IPS-20b (cell line): Measurements from ENCODE around the gene GRK5.
"Not testable (repeated sequence)": the region's sequence is repeated elsewhere in the genome, so short reads cannot be mapped to it uniquely, and the experiment has no call there.

ENCODE experiments used
- H3K27ac ChIP-seq: one replicate; pipeline ENCODE4 v1.5.1; 2013; ENCODE audit warnings: low read length
- H3K27me3 ChIP-seq: 2 replicates; pipeline ENCODE4 v1.6.1; 2013; ENCODE audit warnings: mild to moderate bottlenecking, low read length, inconsistent platforms; ENCODE audit not compliant: insufficient read depth
- H3K36me3 ChIP-seq: 2 replicates; pipeline ENCODE4 v1.6.1; 2013; ENCODE audit warnings: low read depth, mild to moderate bottlenecking, inconsistent platforms, low read length, moderate library complexity; ENCODE audit not compliant: insufficient read depth
- H3K4me1 ChIP-seq: 2 replicates; pipeline ENCODE4 v1.6.1; 2013; ENCODE audit warnings: mild to moderate bottlenecking, control low read depth, inconsistent platforms, low read length, moderate library complexity; ENCODE audit not compliant: insufficient read depth
- H3K4me3 ChIP-seq: 2 replicates; pipeline ENCODE4 v1.5.1; 2013; ENCODE audit warnings: mild to moderate bottlenecking, low read length, inconsistent platforms
- H3K9ac ChIP-seq: 2 replicates; pipeline ENCODE4 v1.6.1; 2013; ENCODE audit warnings: low read depth, mild to moderate bottlenecking, inconsistent platforms, low read length, moderate library complexity
- H3K9me3 ChIP-seq: 2 replicates; pipeline ENCODE4 v1.6.1; 2013; ENCODE audit warnings: mild to moderate bottlenecking, low read depth, low read length, inconsistent platforms; ENCODE audit not compliant: insufficient read depth

Gene GRK5

GRCh38 chr10:119253433-119254174, 46.2 kb downstream of the GRK5 start:
- H3K9ac ChIP-seq, result no peak overlapping the region
- peaks cover 30% of the 10 kb centered on the region for H3K27me3 ChIP-seq
- H3K4me3 ChIP-seq, result no peak overlapping the region
- no peak overlapping the region for H3K27ac ChIP-seq
- no peaks in the 10 kb centered on the region for H3K36me3 ChIP-seq
- H3K9me3 ChIP-seq, result no peaks in the 10 kb centered on the region
- H3K4me1 ChIP-seq, result peaks cover 12% of the 10 kb centered on the region

DNA sequence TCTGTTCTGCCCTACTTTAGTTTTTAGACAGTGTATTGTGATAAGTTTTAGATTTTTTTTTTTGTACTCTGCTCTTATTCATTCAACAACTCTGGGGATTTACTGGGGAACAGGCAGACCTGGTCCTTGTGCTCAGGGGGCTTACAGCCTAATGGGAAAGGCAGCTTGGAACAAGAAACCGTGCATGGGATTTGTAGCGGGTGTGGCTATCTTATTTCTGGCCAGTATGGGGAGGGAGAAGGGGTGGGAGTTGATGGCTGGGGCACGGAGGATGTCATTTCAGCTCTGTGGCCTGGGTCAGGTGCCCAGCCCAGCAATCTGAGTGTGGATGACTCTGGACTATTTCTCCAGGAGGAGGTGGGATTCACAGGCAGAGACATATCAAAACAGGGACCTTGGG, 47.0 kb downstream of the GRK5 start:
- H3K36me3 ChIP-seq, result no peaks in the 10 kb centered on the region
- H3K4me3 ChIP-seq, result no peak overlapping the region
- no peak overlapping the region for H3K9ac ChIP-seq
- peaks cover 30% of the 10 kb centered on the region for H3K27me3 ChIP-seq
- H3K27ac ChIP-seq, result no peak overlapping the region
- no peaks in the 10 kb centered on the region for H3K9me3 ChIP-seq
- peaks cover 12% of the 10 kb centered on the region for H3K4me1 ChIP-seq

GRCh38 chr10:119256030-119256429, 48.7 kb downstream of the GRK5 start:
- Histone ChIP-seq H3K4me1 (peaks cover 8% of the 10 kb centered on the region), H3K27me3 (peaks cover 30% of the 10 kb centered on the region), H3K4me3 (no peak overlapping the region), H3K9ac (no peak overlapping the region), H3K9me3 (no peaks in the 10 kb centered on the region), H3K27ac (no peak overlapping the region), H3K36me3 (no peaks in the 10 kb centered on the region)

GRCh38 chr10:119256897-119257296, 49.5 kb downstream of the GRK5 start:
- Histone ChIP-seq H3K27ac (no peak overlapping the region), H3K4me3 (no peak overlapping the region), H3K27me3 (peaks cover 26% of the 10 kb centered on the region), H3K36me3 (no peaks in the 10 kb centered on the region), H3K9ac (no peak overlapping the region), H3K4me1 (peaks cover 5% of the 10 kb centered on the region; the same call in 1 of the 2 replicates), H3K9me3 (peaks cover under 1% of the 10 kb centered on the region; the same call in 1 of the 2 replicates)

- no peak overlapping the region for H3K27ac ChIP-seq
- no peaks in the 10 kb centered on the region for H3K36me3 ChIP-seq
- peaks cover 3% of the 10 kb centered on the region; the same call in 1 of the 2 replicates for H3K9me3 ChIP-seq
- H3K27me3 ChIP-seq, result peaks cover 15% of the 10 kb centered on the region
- no peak overlapping the region for H3K4me3 ChIP-seq
- H3K4me1 ChIP-seq, result peaks cover 5% of the 10 kb centered on the region; the same call in 1 of the 2 replicates
- no peak overlapping the region for H3K9ac ChIP-seq
These were observed 50.6 kb downstream of the GRK5 start for GRCh38 chr10:119257899-119258419.

DNA sequence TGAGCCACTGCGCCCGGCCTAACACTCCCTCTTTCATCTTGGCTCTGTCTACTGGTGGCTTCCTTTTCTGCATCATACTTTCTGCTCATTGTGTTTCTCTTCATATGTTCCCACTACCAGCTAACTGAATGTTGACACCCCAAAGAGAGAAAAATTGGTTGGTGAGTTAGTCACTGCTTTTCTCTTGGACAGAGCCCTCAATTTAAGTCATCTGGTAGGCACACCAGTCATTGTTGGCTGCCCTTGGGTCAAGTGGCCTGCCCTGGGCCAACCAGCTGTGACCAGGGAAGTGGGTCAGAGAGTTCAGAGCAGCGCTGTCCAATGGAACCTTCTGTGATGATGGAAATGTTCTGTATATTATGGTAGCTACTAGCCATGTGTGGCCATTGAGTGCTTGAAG, 52.0 kb downstream of the GRK5 start:
- Histone ChIP-seq H3K27me3 (peaks cover 2% of the 10 kb centered on the region; the same call in 1 of the 2 replicates), H3K9me3 (peaks cover 3% of the 10 kb centered on the region; the same call in 1 of the 2 replicates), H3K36me3 (no peaks in the 10 kb centered on the region), H3K27ac (no peak overlapping the region), H3K4me1 (no peaks in the 10 kb centered on the region), H3K4me3 (no peak overlapping the region), H3K9ac (no peak overlapping the region)

GRCh38 chr10:119261016-119261415, 53.6 kb downstream of the GRK5 start:
- H3K9me3 ChIP-seq, H3K9ac ChIP-seq, H3K27me3 ChIP-seq, H3K4me1 ChIP-seq, H3K4me3 ChIP-seq, H3K27ac ChIP-seq, H3K36me3 ChIP-seq: not testable (repeated sequence)

- Histone ChIP-seq H3K9me3 (peaks cover 3% of the 10 kb centered on the region; the same call in 1 of the 2 replicates), H3K4me3 (no peak overlapping the region), H3K27me3 (no peaks in the 10 kb centered on the region), H3K9ac (no peak overlapping the region), H3K4me1 (no peaks in the 10 kb centered on the region; the same call in 1 of the 2 replicates), H3K36me3 (no peaks in the 10 kb centered on the region), H3K27ac (no peak overlapping the region)
These were observed 56.7 kb downstream of the GRK5 start for GRCh38 chr10:119263951-119264617.

DNA sequence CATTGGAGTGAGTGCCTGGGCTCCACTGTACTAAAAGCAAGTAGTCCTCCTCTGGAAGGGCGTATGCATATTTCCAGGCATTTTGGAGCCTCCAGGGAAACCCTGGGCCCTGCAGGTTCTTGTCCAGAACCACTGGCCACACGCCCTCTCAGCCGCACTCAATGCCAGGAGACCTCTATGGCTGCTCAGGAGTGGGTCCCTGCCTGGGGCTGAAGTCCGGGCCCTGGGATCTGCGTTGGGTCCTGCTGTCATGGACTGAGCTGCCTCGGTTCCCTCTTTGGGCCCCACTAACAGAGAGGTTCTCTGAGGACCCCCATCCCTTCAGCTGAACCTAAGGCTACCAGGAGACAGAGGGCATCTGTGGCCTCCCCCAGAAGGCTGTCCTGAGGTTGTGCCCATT, 58.3 kb downstream of the GRK5 start:
- no peaks in the 10 kb centered on the region; the same call in 1 of the 2 replicates for H3K4me1 ChIP-seq
- no peaks in the 10 kb centered on the region for H3K36me3 ChIP-seq
- H3K9me3 ChIP-seq, result peaks cover 3% of the 10 kb centered on the region; the same call in 1 of the 2 replicates
- no peak overlapping the region for H3K27ac ChIP-seq
- no peaks in the 10 kb centered on the region for H3K27me3 ChIP-seq
- no peak overlapping the region for H3K9ac ChIP-seq
- H3K4me3 ChIP-seq, result no peak overlapping the region

DNA sequence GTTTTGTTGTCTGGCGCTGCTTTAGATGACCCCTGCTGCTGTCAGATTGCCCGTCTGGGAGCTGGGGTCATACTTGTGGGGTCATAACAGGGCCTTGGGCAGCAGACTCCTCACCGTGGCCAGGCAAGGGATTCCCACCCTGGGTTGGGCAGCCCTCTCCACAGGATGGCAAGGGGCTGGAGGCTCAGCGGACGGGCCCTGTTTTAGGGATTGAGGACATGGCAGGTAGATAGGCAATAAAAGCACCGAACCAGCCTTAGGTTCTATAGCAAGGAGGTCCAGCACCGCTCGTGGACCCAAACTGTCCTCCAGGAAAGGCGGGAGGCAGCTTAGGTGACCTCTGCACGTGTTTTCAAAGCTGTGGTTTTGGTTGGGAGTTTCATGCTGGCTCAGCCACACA, 60.0 kb downstream of the GRK5 start:
- H3K4me1 ChIP-seq, result peaks cover 2% of the 10 kb centered on the region; the same call in 1 of the 2 replicates
- H3K36me3 ChIP-seq, result no peaks in the 10 kb centered on the region
- no peaks in the 10 kb centered on the region for H3K9me3 ChIP-seq
- no peak overlapping the region for H3K27ac ChIP-seq
- H3K27me3 ChIP-seq, result no peaks in the 10 kb centered on the region
- no peak overlapping the region for H3K9ac ChIP-seq
- H3K4me3 ChIP-seq, result no peak overlapping the region

DNA sequence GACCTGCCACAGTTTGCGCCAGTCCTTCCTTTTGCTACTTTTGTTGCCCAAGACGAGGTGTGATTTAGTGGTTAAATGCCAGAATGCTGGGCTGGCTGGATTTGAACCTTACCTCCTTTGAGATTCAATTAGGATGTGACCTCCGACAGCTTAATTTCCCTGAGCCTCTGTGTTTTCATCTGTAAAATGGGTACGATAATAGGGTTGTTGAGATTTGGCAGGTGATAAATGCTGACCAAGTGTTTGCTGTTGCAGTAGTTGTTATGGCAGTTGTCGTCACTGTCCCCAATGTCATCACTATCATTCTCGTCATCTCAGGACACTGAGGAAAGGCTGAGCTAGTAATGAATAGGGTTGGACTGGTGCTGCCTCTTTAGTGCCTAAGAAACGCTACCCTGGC, 61.1 kb downstream of the GRK5 start:
- no peak overlapping the region for H3K9ac ChIP-seq
- H3K4me3 ChIP-seq, result no peak overlapping the region
- no peak overlapping the region for H3K27ac ChIP-seq
- H3K4me1 ChIP-seq, result peaks cover 2% of the 10 kb centered on the region; the same call in 1 of the 2 replicates
- H3K36me3 ChIP-seq, result no peaks in the 10 kb centered on the region
- no peaks in the 10 kb centered on the region for H3K27me3 ChIP-seq
- no peaks in the 10 kb centered on the region for H3K9me3 ChIP-seq
